Skeletal muscle tissue (tissue), 4 donors: ENCODE data around the gene FRS3. TPM values are rescaled to one million over a fixed set of nuclear protein-coding genes. Genes with fewer than 3 reads are reported as not detected.

Source experiments
- H3K27ac ChIP-seq: one replicate; pipeline ENCODE4 v1.7.0; 2013; ENCODE audit warnings: mild to moderate bottlenecking, low read depth, low read length, inconsistent platforms
- H3K27me3 ChIP-seq, 3 donors: one replicate each; pipeline ENCODE4 v1.7.0; 2013; ENCODE audit warnings: low read length in 3 of 3; ENCODE audit not compliant: control insufficient read depth in 3 of 3, insufficient read depth in 3 of 3
- H3K36me3 ChIP-seq, 3 donors: one replicate each; pipeline ENCODE4 v1.7.0; 2013; ENCODE audit warnings: low read length in 3 of 3; ENCODE audit not compliant: control insufficient read depth in 3 of 3, insufficient read depth in 3 of 3
- H3K4me1 ChIP-seq, 3 donors: one replicate each; pipeline ENCODE4 v1.7.0; 2013; ENCODE audit warnings: low read length in 3 of 3, mild to moderate bottlenecking in 3 of 3; ENCODE audit not compliant: control insufficient read depth in 3 of 3, insufficient read depth in 3 of 3
- H3K4me3 ChIP-seq, 3 donors: one replicate each; pipeline ENCODE4 v1.7.0; 2013; ENCODE audit warnings: low read length in 3 of 3
- H3K9ac ChIP-seq, 3 donors: one replicate each; pipeline ENCODE4 v1.7.0; 2013; ENCODE audit warnings: low read length in 3 of 3, mild to moderate bottlenecking in 3 of 3, moderate library complexity in 2 of 3, low read depth in 1 of 3
- H3K9me3 ChIP-seq, 3 donors: one replicate each; pipeline ENCODE4 v1.7.0; 2013; ENCODE audit warnings: low read length in 3 of 3; ENCODE audit not compliant: control insufficient read depth in 3 of 3
- total RNA-seq: library from RNA; depleted of rRNA; stranded (reverse); fragments of >200 nt; gene quantifications from one replicate; pipeline ENCODE4 v1.2.3, GENCODE V29; 2014
- donor health status: Osteomylitis.

FRS3 gene
- total RNA-seq, 1 donor from 2014 or later: 1.6 TPM

- Histone ChIP-seq H3K9me3 (no peaks in the 10 kb centered on the region), H3K36me3 (peaks cover 15 to 47% (median 19%) of the 10 kb centered on the region in 3 donors), H3K4me3 (no peak overlapping the region), H3K4me1 (peaks cover 6 to 13% (median 10%) of the 10 kb centered on the region in 3 donors), H3K9ac (no peak overlapping the region), H3K27ac (no peak overlapping the region), H3K27me3 (no peaks in the 10 kb centered on the region)
These were observed 12.3 kb upstream of the FRS3 start for GRCh38 chr6:41791984-41792383.

GRCh38 chr6:41791305-41791704, 11.6 kb upstream of the FRS3 start:
- Histone ChIP-seq H3K27me3 (no peaks in the 10 kb centered on the region), H3K9me3 (no peaks in the 10 kb centered on the region), H3K4me3 (no peak overlapping the region), H3K4me1 (peaks cover 6 to 15% (median 13%) of the 10 kb centered on the region in 3 donors), H3K9ac (no peak overlapping the region), H3K27ac (no peak overlapping the region), H3K36me3 (peaks cover 15 to 43% (median 16%) of the 10 kb centered on the region in 3 donors)

- Histone ChIP-seq H3K27me3 (no peaks in the 10 kb centered on the region), H3K27ac (no peak overlapping the region), H3K9me3 (no peaks in the 10 kb centered on the region), H3K4me1 (peaks cover 18 to 27% (median 20%) of the 10 kb centered on the region in 3 donors), H3K36me3 (peaks cover 15 to 34% (median 15%) of the 10 kb centered on the region in 3 donors), H3K9ac (no peak overlapping the region), H3K4me3 (no peak overlapping the region)
These were observed 10.3 kb upstream of the FRS3 start for GRCh38 chr6:41790045-41790444.

GRCh38 chr6:41789390-41789724, 9.7 kb upstream of the FRS3 start:
- Histone ChIP-seq H3K9me3 (no peaks in the 10 kb centered on the region), H3K27me3 (no peaks in the 10 kb centered on the region), H3K4me3 (no peak overlapping the region), H3K4me1 (peaks cover 19 to 34% (median 24%) of the 10 kb centered on the region in 3 donors), H3K36me3 (peaks cover 15 to 29% (median 15%) of the 10 kb centered on the region in 3 donors), H3K9ac (no peak overlapping the region), H3K27ac (no peak overlapping the region)

- no peaks in the 10 kb centered on the region for H3K9me3 ChIP-seq
- H3K9ac ChIP-seq: peak within 1 kb of the TSS; percentile 95 to 100 (median 100)
- peak within 1 kb of the TSS; percentile 88 for H3K27ac ChIP-seq
- peaks cover 19 to 40% (median 20%) of the 10 kb centered on the region in 3 donors for H3K4me1 ChIP-seq
- H3K4me3 ChIP-seq: peak within 1 kb of the TSS; percentile 82 to 98 (median 89)
- H3K36me3 ChIP-seq: peaks cover 15 to 30% (median 15%) of the 10 kb centered on the region in 3 donors
- H3K27me3 ChIP-seq: no peaks in the 10 kb centered on the region
These were observed 7.7 kb upstream of the FRS3 start, which contains the start of gene TOMM6 for GRCh38 chr6:41787219-41787917. Gene TOMM6 (plus strand): TSS chr6:41787694. CDS start chr6:41787698, 4 bp downstream.

- Histone ChIP-seq H3K36me3 (peaks cover 10 to 23% (median 15%) of the 10 kb centered on the region in 3 donors), H3K9ac (peak overlapping the region; percentile 95 to 100 (median 100)), H3K27ac (peak overlapping the region; percentile 88), H3K9me3 (no peaks in the 10 kb centered on the region), H3K4me3 (peak overlapping the region; percentile 82 to 98 (median 89)), H3K4me1 (peaks cover 22 to 40% (median 23%) of the 10 kb centered on the region in 3 donors), H3K27me3 (no peaks in the 10 kb centered on the region)
These were observed 6.9 kb upstream of the FRS3 start for GRCh38 chr6:41786451-41787218.

GRCh38 chr6:41785689-41786450, 6.2 kb upstream of the FRS3 start:
- no peaks in the 10 kb centered on the region for H3K27me3 ChIP-seq
- peak overlapping the region in 2 of 3 donors; percentile 62 to 78 for H3K9ac ChIP-seq
- H3K9me3 ChIP-seq: no peaks in the 10 kb centered on the region
- peaks cover 10 to 20% (median 15%) of the 10 kb centered on the region in 3 donors for H3K36me3 ChIP-seq
- H3K4me3 ChIP-seq: peak overlapping the region; percentile 33 to 82 (median 74)
- H3K4me1 ChIP-seq: peaks cover 30 to 47% (median 30%) of the 10 kb centered on the region in 3 donors
- no peak overlapping the region for H3K27ac ChIP-seq

- Histone ChIP-seq H3K27ac (no peak overlapping the region), H3K9ac (no peak overlapping the region), H3K9me3 (no peaks in the 10 kb centered on the region), H3K4me3 (no peak overlapping the region), H3K27me3 (no peaks in the 10 kb centered on the region), H3K4me1 (peaks cover 32 to 49% (median 32%) of the 10 kb centered on the region in 3 donors), H3K36me3 (peaks cover 10 to 15% (median 11%) of the 10 kb centered on the region in 3 donors)
These were observed 5.6 kb upstream of the FRS3 start for GRCh38 chr6:41785254-41785653.

GRCh38 chr6:41784581-41785171, 5.0 kb upstream of the FRS3 start:
- Histone ChIP-seq H3K9me3 (no peaks in the 10 kb centered on the region), H3K36me3 (peaks cover 6 to 11% (median 8%) of the 10 kb centered on the region in 3 donors), H3K27ac (no peak overlapping the region), H3K4me1 (peaks cover 32 to 49% (median 32%) of the 10 kb centered on the region in 3 donors), H3K27me3 (no peaks in the 10 kb centered on the region), H3K9ac (no peak overlapping the region), H3K4me3 (no peak overlapping the region)
